Measurements from ENCODE around the gene VPS13C. TPM values are rescaled to one million over a fixed set of nuclear protein-coding genes. Genes with fewer than 3 reads are reported as not detected.

Gene VPS13C
- total RNA-seq, 3 donors from 2014 or later (not counting 1 experiment from before 2014, with no cell fraction given) = 155 to 204 (median 164) TPM

GRCh38 chr15:62068071-62068809 lies 8.0 kb upstream of the VPS13C start:
- H3K36me3 ChIP-seq (ENCODE audit: control insufficient read depth, insufficient read depth, low read length) = no peaks in the 10 kb centered on the region
- Mint-ChIP-seq H3K4me3 (peak overlapping the region; percentile 78), H3K27me3 (ENCODE audit: low read depth in 2 of 2) (peaks cover 29 to 44% of the 10 kb centered on the region in 2 donors), H3K9me3 (no peaks in the 10 kb centered on the region), H3K36me3 (peaks cover 6% of the 10 kb centered on the region), H3K27ac (peak overlapping the region in 1 of 2 donors; percentile 44), H3K4me1 (peaks cover 19 to 22% of the 10 kb centered on the region in 2 donors)
- WGBS (ENCODE audit: insufficient coverage) = under 1% methylated on average over 103 of the region's 103 CpGs
- H3K4me3 ChIP-seq (ENCODE audit: low read length) = no peak overlapping the region
- ATAC-seq = peak; percentile 44 to 57 (median 56)
- peaks cover 14% of the 10 kb centered on the region for H3K4me1 ChIP-seq (ENCODE audit: control insufficient read depth, insufficient read depth, low read length)
- no peak for TF ChIP-seq CTCF (IDR thresholded peaks at IDR 0.05)
- peak; percentile 30 to 39 for DNase-seq
- H3K9me3 ChIP-seq (ENCODE audit: control insufficient read depth, insufficient read depth, low read length) = no peaks in the 10 kb centered on the region
- no peak overlapping the region for H3K27ac ChIP-seq (ENCODE audit: low read length)
- peaks cover 33% of the 10 kb centered on the region for H3K27me3 ChIP-seq (ENCODE audit: control insufficient read depth, insufficient read depth, low read length)
- intact Hi-C loops (cut with micrococcal nuclease) = no loop called here

- ATAC-seq (peak; percentile 48 to 68 (median 58)), DNase-seq (peak; percentile 16 to 56)
- 3% methylated on average over 62 of the region's 62 CpGs for WGBS (ENCODE audit: insufficient coverage)
- no peak for TF ChIP-seq CTCF (IDR thresholded peaks at IDR 0.05)
- Mint-ChIP-seq H3K4me1 (peaks cover 19 to 22% of the 10 kb centered on the region in 2 donors), H3K36me3 (peaks cover 6% of the 10 kb centered on the region), H3K27me3 (ENCODE audit: low read depth in 2 of 2) (peaks cover 30 to 48% of the 10 kb centered on the region in 2 donors), H3K27ac (peak overlapping the region in 1 of 2 donors; percentile 72), H3K9me3 (no peaks in the 10 kb centered on the region), H3K4me3 (peak overlapping the region; percentile 90)
- Histone ChIP-seq H3K36me3 (ENCODE audit: control insufficient read depth, insufficient read depth, low read length) (no peaks in the 10 kb centered on the region), H3K27ac (ENCODE audit: low read length) (no peak overlapping the region), H3K4me3 (ENCODE audit: low read length) (peak overlapping the region; percentile 24), H3K4me1 (ENCODE audit: control insufficient read depth, insufficient read depth, low read length) (peaks cover 14% of the 10 kb centered on the region), H3K9me3 (ENCODE audit: control insufficient read depth, insufficient read depth, low read length) (no peaks in the 10 kb centered on the region), H3K27me3 (ENCODE audit: control insufficient read depth, insufficient read depth, low read length) (peaks cover 33% of the 10 kb centered on the region)
- intact Hi-C loops (cut with micrococcal nuclease) = no loop called here
Measured at GRCh38 chr15:62067448-62068044, 7.3 kb upstream of the VPS13C start.

GRCh38 chr15:62066663-62067447 lies 6.6 kb upstream of the VPS13C start, which contains the start of gene C2CD4A:
Gene C2CD4A, plus strand, starts transcription at chr15:62066977. Its CDS starts 637 bp downstream, at chr15:62067614.
- no peak for TF ChIP-seq CTCF (IDR thresholded peaks at IDR 0.05)
- no peaks in the 10 kb centered on the region for H3K9me3 ChIP-seq (ENCODE audit: control insufficient read depth, insufficient read depth, low read length)
- ATAC-seq (peak; percentile 63 to 67 (median 63)), DNase-seq (peak; percentile 39 to 75)
- H3K9me3 Mint-ChIP-seq = no peaks in the 10 kb centered on the region
- H3K27ac ChIP-seq (ENCODE audit: low read length) = no peak within 1 kb of the TSS
- peak within 1 kb of the TSS; percentile 90 for H3K4me3 Mint-ChIP-seq
- H3K4me1 Mint-ChIP-seq = peaks cover 22 to 25% of the 10 kb centered on the region in 2 donors
- WGBS (ENCODE audit: insufficient coverage) = 7% methylated on average over 33 of the region's 33 CpGs
- peaks cover 6% of the 10 kb centered on the region for H3K36me3 Mint-ChIP-seq
- intact Hi-C loops (cut with micrococcal nuclease) = no loop called here
- peaks cover 33% of the 10 kb centered on the region for H3K27me3 ChIP-seq (ENCODE audit: control insufficient read depth, insufficient read depth, low read length)
- H3K4me3 ChIP-seq (ENCODE audit: low read length) = peak within 1 kb of the TSS; percentile 24
- peaks cover 14% of the 10 kb centered on the region for H3K4me1 ChIP-seq (ENCODE audit: control insufficient read depth, insufficient read depth, low read length)
- peaks cover 30 to 48% of the 10 kb centered on the region in 2 donors for H3K27me3 Mint-ChIP-seq (ENCODE audit: low read depth in 2 of 2)
- H3K27ac Mint-ChIP-seq = peak within 1 kb of the TSS in 1 of 2 donors; percentile 72
- no peaks in the 10 kb centered on the region for H3K36me3 ChIP-seq (ENCODE audit: control insufficient read depth, insufficient read depth, low read length)
